Prostate gland (tissue), 2 donors: ENCODE results near the gene FAM50B. TPM values are rescaled to one million over a fixed set of nuclear protein-coding genes. Genes with fewer than 3 reads are reported as not detected.

Experiments
- DNase-seq: peaks from one replicate; pipeline ENCODE4 v3.0.0-alpha.2; 2019; ENCODE audit warnings: low spot score
- H3K27ac ChIP-seq, 2 donors: fragments of 200-600 bp; sonication (generic); 2 replicates each; pipeline ENCODE4 v1.5.1; 2017 to 2019
- H3K27me3 ChIP-seq: fragments of 200-600 bp; sonication (generic); replicated peaks from 2 replicates; pipeline ENCODE4 v1.5.1; 2019; ENCODE audit not compliant: insufficient read depth
- H3K36me3 ChIP-seq, 2 donors: fragments of 200-600 bp; sonication (generic); 1 replicate in 1 of 2; 2 replicates in 1 of 2; pipeline versions ENCODE4 v1.5.1 to v1.8.1; 2017 to 2019
- H3K4me1 ChIP-seq: fragments of 200-600 bp; sonication (generic); replicated peaks from 2 replicates; pipeline ENCODE4 v1.5.1; 2019
- H3K4me3 ChIP-seq, 2 donors: fragments of 200-600 bp; sonication (generic); 2 replicates each; pipeline ENCODE4 v1.5.1; 2017 to 2019
- H3K9me3 ChIP-seq: fragments of 200-600 bp; sonication (generic); 2 replicates; pipeline ENCODE4 v1.5.1; 2017
- POLR2A ChIP-seq: fragments of 450-650 bp; IDR thresholded peaks from one replicate; pipeline ENCODE4 v1.6.1; 2016; ENCODE audit warnings: antibody characterized with exemption, mild to moderate bottlenecking
- POLR2AphosphoS5 ChIP-seq: sonication (generic); formaldehyde crosslinking; IDR thresholded peaks from one replicate; pipeline ENCODE4 v1.6.1; 2017; ENCODE audit warnings: antibody characterized with exemption
- whole genome bisulfite sequencing: methylation state at CpG from one replicate; pipeline ENCODE4 v1.1.5; 2018; 5-methylcytosine and 5-hydroxymethylcytosine counted together
- intact Hi-C: fragments of 100-400 bp; cut with DNase I; formaldehyde crosslinking; loops from one replicate; pipeline ENCODE4 v1.14.2; 2022
- total RNA-seq, 2 donors: library from RNA; depleted of rRNA; stranded (reverse); fragments of >200 nt; gene quantifications; one replicate each; pipeline ENCODE4 v1.1.0, GENCODE V29; 2016
- TF ChIP-seq, protein P1 (sequence below), 4 experiments: fragments of 200-600 bp in 2 of 4; fragments of 450-650 bp in 2 of 4; sonication (generic) in 2 of 4; IDR thresholded peaks; 1 replicate in 3 of 4; 2 replicates in 1 of 4; pipeline ENCODE4 v1.5.1; 2016 to 2019; ENCODE audit warnings: antibody characterized with exemption in 4 of 4, mild to moderate bottlenecking in 2 of 4, moderate library complexity in 2 of 4

Gene FAM50B
- total RNA-seq, 2 donors from 2014 or later: 14.2 to 36.4 TPM

DNA sequence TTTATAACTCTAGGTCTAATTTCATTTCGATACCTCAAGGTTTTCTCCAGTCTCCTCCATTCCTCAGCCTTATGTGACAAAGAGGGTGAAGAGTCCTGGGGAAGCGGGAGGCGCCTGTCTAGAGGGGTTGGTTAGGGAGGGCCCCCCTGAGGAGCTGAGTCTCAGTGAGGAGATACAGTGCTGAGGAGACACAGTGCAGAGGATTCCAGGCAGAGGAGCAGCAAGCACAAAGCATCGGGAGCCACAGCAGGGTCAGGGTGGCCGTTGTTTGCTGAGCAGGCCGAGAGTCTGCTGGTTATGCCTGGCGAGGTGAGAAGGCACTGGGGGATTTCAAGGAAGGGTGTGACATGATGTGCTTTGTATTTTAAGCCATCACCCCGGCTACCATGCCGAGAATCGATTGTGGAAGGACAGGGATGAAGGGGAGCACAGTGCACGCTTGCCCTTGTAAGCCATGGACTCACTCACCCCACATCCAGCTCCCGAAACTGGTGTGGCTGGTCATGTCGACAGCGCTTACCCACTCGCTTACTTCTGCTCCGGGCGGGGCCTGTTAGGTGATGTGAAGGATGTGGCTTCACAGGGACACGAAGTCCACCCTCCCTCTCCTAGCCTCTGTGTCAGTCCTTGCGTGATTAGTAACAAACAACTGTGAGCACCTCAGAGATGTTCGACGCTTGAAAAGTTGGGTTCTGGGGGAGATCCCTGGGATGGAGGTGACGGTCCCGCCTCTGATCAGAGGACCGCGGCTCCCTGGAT is 30.2 kb downstream of the FAM50B start:
- H3K4me1 ChIP-seq: no peaks in the 10 kb centered on the region
- no peak overlapping the region for H3K27ac ChIP-seq
- no peaks in the 10 kb centered on the region for H3K36me3 ChIP-seq
- no peaks in the 10 kb centered on the region for H3K9me3 ChIP-seq
- TF ChIP-seq POLR2AphosphoS5 (no peak), POLR2A (no peak)
- TF ChIP-seq, protein P1, sequence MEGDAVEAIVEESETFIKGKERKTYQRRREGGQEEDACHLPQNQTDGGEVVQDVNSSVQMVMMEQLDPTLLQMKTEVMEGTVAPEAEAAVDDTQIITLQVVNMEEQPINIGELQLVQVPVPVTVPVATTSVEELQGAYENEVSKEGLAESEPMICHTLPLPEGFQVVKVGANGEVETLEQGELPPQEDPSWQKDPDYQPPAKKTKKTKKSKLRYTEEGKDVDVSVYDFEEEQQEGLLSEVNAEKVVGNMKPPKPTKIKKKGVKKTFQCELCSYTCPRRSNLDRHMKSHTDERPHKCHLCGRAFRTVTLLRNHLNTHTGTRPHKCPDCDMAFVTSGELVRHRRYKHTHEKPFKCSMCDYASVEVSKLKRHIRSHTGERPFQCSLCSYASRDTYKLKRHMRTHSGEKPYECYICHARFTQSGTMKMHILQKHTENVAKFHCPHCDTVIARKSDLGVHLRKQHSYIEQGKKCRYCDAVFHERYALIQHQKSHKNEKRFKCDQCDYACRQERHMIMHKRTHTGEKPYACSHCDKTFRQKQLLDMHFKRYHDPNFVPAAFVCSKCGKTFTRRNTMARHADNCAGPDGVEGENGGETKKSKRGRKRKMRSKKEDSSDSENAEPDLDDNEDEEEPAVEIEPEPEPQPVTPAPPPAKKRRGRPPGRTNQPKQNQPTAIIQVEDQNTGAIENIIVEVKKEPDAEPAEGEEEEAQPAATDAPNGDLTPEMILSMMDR (IDR thresholded peaks at IDR 0.05): no peak
- H3K4me3 ChIP-seq: no peak overlapping the region
- no peaks in the 10 kb centered on the region for H3K27me3 ChIP-seq
- intact Hi-C loops: no loop called here
- WGBS: 91% methylated on average over 25 of the region's 25 CpGs
- DNase-seq: no peak

- Histone ChIP-seq H3K4me3 (no peak overlapping the region), H3K4me1 (no peaks in the 10 kb centered on the region), H3K36me3 (no peaks in the 10 kb centered on the region), H3K9me3 (no peaks in the 10 kb centered on the region), H3K27me3 (no peaks in the 10 kb centered on the region), H3K27ac (no peak overlapping the region)
- TF ChIP-seq POLR2AphosphoS5 (no peak), POLR2A (no peak)
- TF ChIP-seq, protein P1 (IDR thresholded peaks at IDR 0.05): no peak
- WGBS: 88% methylated on average over 13 of the region's 13 CpGs
- DNase-seq: no peak
- intact Hi-C loops: no loop called here
Measured at GRCh38 chr6:3881711-3882421, 32.7 kb downstream of the FAM50B start.

GRCh38 chr6:3882431-3882830 is 33.3 kb downstream of the FAM50B start:
- 76% methylated on average over 3 of the region's 3 CpGs for WGBS
- H3K4me1 ChIP-seq: no peaks in the 10 kb centered on the region
- H3K27me3 ChIP-seq: no peaks in the 10 kb centered on the region
- TF ChIP-seq, protein P1 (IDR thresholded peaks at IDR 0.05): no peak
- no peak for TF ChIP-seq POLR2A
- TF ChIP-seq POLR2AphosphoS5: no peak
- H3K36me3 ChIP-seq: no peaks in the 10 kb centered on the region
- intact Hi-C loops: no loop called here
- H3K27ac ChIP-seq: no peak overlapping the region
- DNase-seq: no peak
- no peaks in the 10 kb centered on the region for H3K9me3 ChIP-seq
- no peak overlapping the region for H3K4me3 ChIP-seq

GRCh38 chr6:3882866-3883265 is 33.7 kb downstream of the FAM50B start:
- TF ChIP-seq POLR2A: no peak
- TF ChIP-seq, protein P1 (IDR thresholded peaks at IDR 0.05): no peak
- no peak for TF ChIP-seq POLR2AphosphoS5
- intact Hi-C loops: no loop called here
- no peaks in the 10 kb centered on the region for H3K4me1 ChIP-seq

More at GRCh38 chr6:3882866-3883265, 33.7 kb downstream of the FAM50B start:
- no peak for DNase-seq
- no peaks in the 10 kb centered on the region for H3K27me3 ChIP-seq
- H3K36me3 ChIP-seq: no peaks in the 10 kb centered on the region
- H3K9me3 ChIP-seq: no peaks in the 10 kb centered on the region
- H3K4me3 ChIP-seq: no peak overlapping the region
- 63% methylated on average over 5 of the region's 5 CpGs for WGBS
- no peak overlapping the region for H3K27ac ChIP-seq
